Vagina (tissue), 2 donors: ENCODE data around the gene GRAMD2B. TPM values are rescaled to one million over a fixed set of nuclear protein-coding genes. Genes with fewer than 3 reads are reported as not detected.

Experiments used
- DNase-seq, 2 donors: peaks; one replicate each; pipeline ENCODE4 v3.0.0-alpha.2; 2017; ENCODE audit errors: extremely low spot score in 2 of 2
- H3K27ac ChIP-seq: fragments of 200-600 bp; sonication (generic); one replicate; pipeline ENCODE4 v1.5.1; 2019
- H3K27me3 ChIP-seq: fragments of 200-600 bp; sonication (generic); one replicate; pipeline ENCODE4 v1.5.1; 2019
- H3K36me3 ChIP-seq, 2 donors: fragments of 200-600 bp; sonication (generic); one replicate each; pipeline ENCODE4 v1.5.1; 2017 to 2019
- H3K4me1 ChIP-seq: fragments of 200-600 bp; sonication (generic); one replicate; pipeline ENCODE4 v1.5.1; 2019
- H3K4me3 ChIP-seq, 2 donors: fragments of 200-600 bp; sonication (generic); 1 replicate in 1 of 2; 2 replicates in 1 of 2; pipeline ENCODE4 v1.5.1; 2016 to 2019
- H3K9me3 ChIP-seq: fragments of 200-600 bp; sonication (generic); one replicate; pipeline ENCODE4 v1.5.1; 2019
- POLR2A ChIP-seq, 2 donors: fragments of 450-650 bp; IDR thresholded peaks; one replicate each; pipeline ENCODE4 v1.6.1; 2017; ENCODE audit warnings: antibody characterized with exemption in 2 of 2, mild to moderate bottlenecking in 2 of 2, moderate library complexity in 2 of 2
- POLR2AphosphoS5 ChIP-seq, 2 donors: sonication (generic); formaldehyde crosslinking; IDR thresholded peaks; one replicate each; pipeline ENCODE4 v1.9.0; 2017; ENCODE audit warnings: antibody characterized with exemption in 2 of 2, mild to moderate bottlenecking in 2 of 2, low read depth in 1 of 2; ENCODE audit not compliant: insufficient read depth in 1 of 2
- intact Hi-C: fragments of 100-400 bp; cut with DNase I; formaldehyde crosslinking; loops from one replicate; pipeline ENCODE4 v1.15.1; 2023
- total RNA-seq: library from RNA; depleted of rRNA; stranded (reverse); fragments of >200 nt; gene quantifications from one replicate; pipeline ENCODE4 v1.2.3, GENCODE V29; 2016
- TF ChIP-seq, protein P1 (sequence below), 3 experiments: fragments of 450-650 bp in 2 of 3; fragments of 200-600 bp in 1 of 3; sonication (generic) in 1 of 3; IDR thresholded peaks; one replicate each; pipeline ENCODE4 v1.5.1; 2017 to 2019; ENCODE audit warnings: antibody characterized with exemption in 3 of 3, mild to moderate bottlenecking in 2 of 3, moderate library complexity in 2 of 3

GRAMD2B gene
- total RNA-seq, 1 donor from 2014 or later = 76.9 TPM

GRCh38 chr5:126482591-126482990 lies 59.4 kb downstream of the GRAMD2B start:
- Histone ChIP-seq H3K9me3 (no peaks in the 10 kb centered on the region), H3K4me3 (no peak overlapping the region), H3K36me3 (peaks cover 0 to 45% of the 10 kb centered on the region in 2 donors), H3K27me3 (no peaks in the 10 kb centered on the region), H3K4me1 (peaks cover 26% of the 10 kb centered on the region), H3K27ac (peak overlapping the region; percentile 73)
- TF ChIP-seq, protein P1, sequence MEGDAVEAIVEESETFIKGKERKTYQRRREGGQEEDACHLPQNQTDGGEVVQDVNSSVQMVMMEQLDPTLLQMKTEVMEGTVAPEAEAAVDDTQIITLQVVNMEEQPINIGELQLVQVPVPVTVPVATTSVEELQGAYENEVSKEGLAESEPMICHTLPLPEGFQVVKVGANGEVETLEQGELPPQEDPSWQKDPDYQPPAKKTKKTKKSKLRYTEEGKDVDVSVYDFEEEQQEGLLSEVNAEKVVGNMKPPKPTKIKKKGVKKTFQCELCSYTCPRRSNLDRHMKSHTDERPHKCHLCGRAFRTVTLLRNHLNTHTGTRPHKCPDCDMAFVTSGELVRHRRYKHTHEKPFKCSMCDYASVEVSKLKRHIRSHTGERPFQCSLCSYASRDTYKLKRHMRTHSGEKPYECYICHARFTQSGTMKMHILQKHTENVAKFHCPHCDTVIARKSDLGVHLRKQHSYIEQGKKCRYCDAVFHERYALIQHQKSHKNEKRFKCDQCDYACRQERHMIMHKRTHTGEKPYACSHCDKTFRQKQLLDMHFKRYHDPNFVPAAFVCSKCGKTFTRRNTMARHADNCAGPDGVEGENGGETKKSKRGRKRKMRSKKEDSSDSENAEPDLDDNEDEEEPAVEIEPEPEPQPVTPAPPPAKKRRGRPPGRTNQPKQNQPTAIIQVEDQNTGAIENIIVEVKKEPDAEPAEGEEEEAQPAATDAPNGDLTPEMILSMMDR (IDR thresholded peaks at IDR 0.05) = no peak
- no peak for TF ChIP-seq POLR2AphosphoS5 (IDR thresholded peaks at IDR 0.05; ENCODE audit: insufficient read depth in 1 of 2, low read depth in 1 of 2)
- no peak for TF ChIP-seq POLR2A (IDR thresholded peaks at IDR 0.05)
- no peak for DNase-seq
- intact Hi-C loops = loop anchor here (5.0 kb wide), 1 partner anchor 40 kb away; no protein-coding TSS in a partner anchor

DNA sequence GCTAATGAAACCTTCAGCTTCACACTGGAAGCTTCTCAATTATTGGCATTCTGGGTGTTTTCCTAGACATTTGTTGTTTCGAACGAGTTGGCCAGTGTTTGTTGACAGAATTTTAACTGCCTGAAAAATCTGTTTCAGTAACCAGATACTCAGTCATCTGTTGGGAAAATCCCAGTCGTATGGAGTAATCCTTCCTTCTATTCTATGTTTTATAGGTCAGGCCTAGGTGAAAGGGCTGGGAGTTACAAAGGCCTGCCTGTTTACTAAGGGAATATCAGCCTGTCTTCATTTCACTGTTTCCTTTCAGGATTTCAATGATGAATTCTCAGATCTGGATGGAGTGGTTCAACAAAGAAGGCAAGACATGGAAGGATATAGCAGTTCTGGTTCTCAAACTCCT lies 59.9 kb downstream of the GRAMD2B start:
- TF ChIP-seq, protein P1 (IDR thresholded peaks at IDR 0.05) = no peak
- peak in 1 of 2 donors; percentile 15 for TF ChIP-seq POLR2AphosphoS5 (IDR thresholded peaks at IDR 0.05; ENCODE audit: insufficient read depth in 1 of 2, low read depth in 1 of 2)
- DNase-seq = no peak
- Histone ChIP-seq H3K27me3 (no peaks in the 10 kb centered on the region), H3K9me3 (no peaks in the 10 kb centered on the region), H3K27ac (peak overlapping the region; percentile 73), H3K4me3 (no peak overlapping the region), H3K36me3 (peaks cover 0 to 49% of the 10 kb centered on the region in 2 donors), H3K4me1 (peaks cover 21% of the 10 kb centered on the region)
- intact Hi-C loops = loop anchor here (5.0 kb wide), 1 partner anchor 39 kb away; no protein-coding TSS in a partner anchor

GRCh38 chr5:126484253-126484652 lies 61.0 kb downstream of the GRAMD2B start:
- Histone ChIP-seq H3K9me3 (no peaks in the 10 kb centered on the region), H3K4me3 (no peak overlapping the region), H3K27ac (peak overlapping the region; percentile 73), H3K27me3 (no peaks in the 10 kb centered on the region), H3K36me3 (peaks cover 0 to 60% of the 10 kb centered on the region in 2 donors), H3K4me1 (peaks cover 13% of the 10 kb centered on the region)
- intact Hi-C loops = loop anchor here (5.0 kb wide), 1 partner anchor 38 kb away; no protein-coding TSS in a partner anchor
- no peak for DNase-seq
- no peak for TF ChIP-seq POLR2AphosphoS5 (IDR thresholded peaks at IDR 0.05; ENCODE audit: insufficient read depth in 1 of 2, low read depth in 1 of 2)

DNA sequence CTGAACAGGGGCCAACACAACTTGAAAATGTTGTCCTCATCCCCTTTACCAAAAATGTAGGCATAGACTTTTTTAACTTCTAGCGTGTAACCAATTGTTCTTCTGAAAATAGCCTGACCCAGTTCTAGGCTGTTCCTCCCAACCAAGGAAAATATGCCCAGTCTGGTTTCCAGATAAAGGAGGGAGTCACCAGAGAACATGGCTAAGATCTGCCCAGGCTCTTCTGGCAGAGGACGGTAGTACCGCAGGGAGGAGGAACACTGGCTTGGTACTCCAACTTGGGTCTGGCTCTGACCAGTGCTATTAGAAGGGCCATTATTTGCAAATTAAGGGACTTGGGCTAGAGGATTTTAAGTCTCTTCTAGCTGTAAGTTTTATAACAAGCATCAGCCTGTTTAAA lies 63.1 kb downstream of the GRAMD2B start:
- intact Hi-C loops = no loop called here
- H3K27ac ChIP-seq = no peak overlapping the region

DNA sequence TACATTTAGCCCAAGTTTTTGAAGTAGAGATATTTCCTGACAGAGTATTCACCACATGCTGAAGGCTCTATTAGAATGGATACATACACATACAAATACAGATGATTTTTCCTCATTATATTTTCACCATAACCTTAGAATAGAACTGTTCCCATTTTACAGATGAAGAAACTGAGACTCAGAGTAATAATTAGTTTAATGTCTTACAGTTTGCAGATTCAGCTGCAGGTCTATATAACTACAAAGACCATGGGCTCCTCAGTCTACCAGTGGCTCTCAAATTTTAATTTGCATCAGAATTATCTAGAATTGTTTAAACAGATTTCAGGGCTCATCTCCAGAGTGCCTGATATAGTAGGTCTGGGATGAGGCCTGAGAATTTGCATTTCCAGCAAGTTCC lies 64.4 kb downstream of the GRAMD2B start:
- Histone ChIP-seq H3K4me3 (no peak overlapping the region), H3K4me1 (peaks cover 13% of the 10 kb centered on the region), H3K27ac (peak overlapping the region; percentile 64), H3K9me3 (no peaks in the 10 kb centered on the region), H3K36me3 (peaks cover 0 to 73% of the 10 kb centered on the region in 2 donors), H3K27me3 (no peaks in the 10 kb centered on the region)
- no peak for TF ChIP-seq POLR2AphosphoS5 (IDR thresholded peaks at IDR 0.05; ENCODE audit: insufficient read depth in 1 of 2, low read depth in 1 of 2)
- TF ChIP-seq, protein P1 (IDR thresholded peaks at IDR 0.05) = no peak
- intact Hi-C loops = no loop called here
- no peak for DNase-seq

More for the DNA sequence above, 63.1 kb downstream of the GRAMD2B start:
- TF ChIP-seq POLR2A (IDR thresholded peaks at IDR 0.05) (no peak), POLR2AphosphoS5 (IDR thresholded peaks at IDR 0.05; ENCODE audit: insufficient read depth in 1 of 2, low read depth in 1 of 2) (no peak)
- TF ChIP-seq, protein P1 (IDR thresholded peaks at IDR 0.05) = no peak
- peaks cover 13% of the 10 kb centered on the region for H3K4me1 ChIP-seq
- no peak for DNase-seq
- H3K36me3 ChIP-seq = peaks cover 0 to 62% of the 10 kb centered on the region in 2 donors
- no peak overlapping the region for H3K4me3 ChIP-seq
- H3K27me3 ChIP-seq = no peaks in the 10 kb centered on the region
- no peaks in the 10 kb centered on the region for H3K9me3 ChIP-seq
